T47D (cell line): ENCODE results near the gene PROCA1.

Experiments used
- DNase-seq, 2 experiments: peaks; one replicate each; pipeline versions ENCODE4 v3.0.0 to v3.0.0-alpha.2; 2011 to 2012; ENCODE audit warnings: low read depth in 1 of 2, low spot score in 1 of 2
- JUND ChIP-seq: IDR thresholded peaks from 2 replicates; pipeline ENCODE4 v1.6.1; 2012; ENCODE audit warnings: low read depth
- in situ Hi-C: cut with HindIII; loops from 2 replicates; pipeline ENCODE4 v1.10.0; 2016; ENCODE audit warnings: low sequenced_read_pairs, low pct_unique_long_range_greater_than_20kb

Gene PROCA1

GRCh38 chr17:28657756-28658155 is 53.9 kb downstream of the PROCA1 start:
- no peak for TF ChIP-seq JUND
- in situ Hi-C loops: no loop called here
- no peak for DNase-seq

DNA sequence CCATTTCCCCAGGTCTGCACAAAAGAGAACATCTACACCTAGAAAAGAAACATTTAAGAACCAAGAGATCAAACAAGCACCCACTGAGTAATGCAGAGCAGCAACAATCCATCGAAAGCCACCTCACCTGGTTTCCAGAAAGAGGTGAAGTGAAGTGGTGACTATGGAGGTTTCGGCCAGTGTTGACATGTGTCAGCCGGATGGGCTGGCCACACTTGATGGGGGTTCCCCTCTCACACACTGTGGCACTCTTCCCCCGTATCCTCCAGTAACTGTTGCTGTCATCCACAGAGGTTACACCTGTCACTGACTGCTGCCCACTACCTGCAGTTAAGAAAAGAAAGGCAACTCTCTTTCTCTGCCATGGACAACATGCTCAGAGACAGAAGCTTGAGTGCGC is 56.5 kb downstream of the PROCA1 start:
- no peak for DNase-seq
- in situ Hi-C loops: no loop called here
- no peak for TF ChIP-seq JUND
